HCEC 1CT (cell line): Measurements from ENCODE around the gene FOXF2.

ENCODE experiments used
- DNase-seq: peaks from one replicate; pipeline ENCODE4 v3.0.0-alpha.2; 2017

The FOXF2 gene

GRCh38 chr6:1392813-1393640, 3.7 kb downstream of the FOXF2 start:
- DNase-seq: no peak

GRCh38 chr6:1393641-1394283, 4.4 kb downstream of the FOXF2 start:
- DNase-seq: no peak

GRCh38 chr6:1394514-1395463, 5.4 kb downstream of the FOXF2 start:
- no peak for DNase-seq

DNA sequence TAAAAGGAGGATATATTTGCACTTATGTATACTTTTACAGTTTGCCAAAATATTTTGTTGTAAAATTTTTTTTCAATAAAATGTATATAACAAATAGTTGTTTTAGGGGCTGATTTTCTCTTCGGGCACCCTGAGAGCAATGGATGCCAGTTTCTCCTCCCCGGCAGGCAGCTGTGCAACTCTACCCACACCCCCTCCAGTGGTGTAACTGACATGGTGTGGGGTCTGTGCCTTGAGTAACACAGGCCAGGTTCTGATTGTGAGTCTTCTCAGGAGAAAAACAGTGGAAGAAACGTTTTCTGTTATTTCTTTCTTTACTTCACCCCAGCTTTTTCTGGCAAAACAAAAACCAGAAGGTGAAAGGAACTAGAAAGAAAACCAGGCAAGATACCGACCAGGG, 6.1 kb downstream of the FOXF2 start:
- no peak for DNase-seq

DNA sequence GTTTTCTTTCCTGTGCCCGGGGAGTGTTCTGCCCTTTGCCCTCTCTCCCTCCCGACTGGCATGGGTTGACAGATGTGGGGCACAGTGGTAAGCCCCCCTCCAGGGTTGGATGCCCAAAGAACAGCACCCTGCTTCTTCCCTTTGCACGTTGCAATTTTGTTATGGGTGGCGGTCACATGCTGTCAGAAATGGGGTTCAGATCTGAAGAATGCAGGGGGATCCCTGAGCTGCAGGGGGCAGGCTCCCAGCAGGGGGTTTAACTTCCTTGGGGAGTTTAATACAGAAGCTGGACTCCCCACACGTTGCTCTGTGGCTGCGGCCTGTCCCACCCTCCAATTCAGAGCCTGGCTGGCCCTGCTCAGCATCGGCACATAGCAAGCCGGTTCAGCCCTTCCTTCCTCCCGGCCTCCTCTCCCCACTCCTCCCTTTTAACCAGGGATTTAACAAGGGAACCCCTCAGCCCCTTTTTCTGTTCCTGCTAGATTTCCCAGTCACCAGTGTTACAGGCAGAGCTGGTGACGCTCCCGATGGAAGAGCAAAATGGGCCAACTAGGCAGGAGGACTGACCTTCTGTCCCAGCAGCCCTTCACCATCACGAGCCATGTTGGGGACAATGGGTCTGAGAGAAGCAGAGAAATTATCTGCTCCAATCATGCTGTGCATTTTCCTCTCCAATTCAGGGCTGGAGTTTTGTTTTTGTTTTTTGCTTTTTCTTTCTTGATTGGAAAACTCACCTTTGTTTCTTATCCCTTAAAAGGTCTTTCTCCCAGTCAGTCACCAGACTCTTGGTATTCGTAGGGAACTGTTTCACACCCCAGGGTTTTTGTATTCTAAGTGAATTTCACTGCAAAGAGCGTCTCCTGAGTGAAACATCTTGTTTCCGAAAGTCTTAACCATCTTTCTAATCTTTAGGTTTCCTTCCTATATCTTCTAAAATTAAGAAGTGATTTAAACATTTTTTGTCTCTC, 6.8 kb downstream of the FOXF2 start:
- DNase-seq: no peak

DNA sequence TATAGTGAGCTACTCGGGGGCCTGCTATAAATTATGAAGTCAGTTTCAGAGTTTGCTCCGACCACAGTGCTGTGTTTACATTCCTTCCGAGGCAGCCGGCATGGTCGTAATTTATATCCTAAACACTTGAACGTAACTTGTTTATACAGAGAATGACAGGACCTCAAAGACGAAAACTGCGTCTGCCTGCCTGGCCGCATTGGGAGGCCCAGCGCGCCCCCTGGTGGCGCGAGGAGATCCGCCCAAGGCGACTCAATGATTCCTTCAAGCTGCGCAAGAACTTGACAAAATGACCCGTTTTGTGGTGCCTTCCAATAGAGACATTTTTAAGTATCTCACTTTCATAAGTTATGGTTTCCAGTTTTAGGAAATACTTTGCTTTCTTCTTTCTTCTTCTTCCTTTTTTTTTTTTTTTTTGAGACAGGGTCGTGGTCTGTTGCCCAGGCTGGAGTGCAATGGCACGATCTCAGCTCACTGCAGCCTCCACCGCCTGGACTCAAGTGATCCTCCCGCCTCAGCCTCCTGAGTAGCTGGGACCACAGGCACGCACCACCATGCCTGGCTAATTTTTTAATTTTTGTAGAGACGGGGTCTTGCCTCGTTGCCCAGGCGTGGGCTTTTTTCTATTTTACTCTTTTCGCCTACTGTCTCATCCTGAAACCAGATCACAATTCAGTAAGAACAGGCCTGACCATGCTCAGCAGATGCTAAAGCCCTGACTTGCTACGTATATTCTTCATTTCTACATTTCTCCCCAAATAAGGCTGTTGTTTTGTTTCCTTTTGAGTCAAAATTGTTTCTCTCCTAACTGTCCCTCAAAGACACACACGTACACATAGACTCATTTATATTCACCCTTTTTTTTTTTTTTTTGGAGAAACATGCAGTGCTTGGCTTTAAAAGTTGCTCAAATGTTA, 7.8 kb downstream of the FOXF2 start:
- peak; percentile 89 for DNase-seq

DNA sequence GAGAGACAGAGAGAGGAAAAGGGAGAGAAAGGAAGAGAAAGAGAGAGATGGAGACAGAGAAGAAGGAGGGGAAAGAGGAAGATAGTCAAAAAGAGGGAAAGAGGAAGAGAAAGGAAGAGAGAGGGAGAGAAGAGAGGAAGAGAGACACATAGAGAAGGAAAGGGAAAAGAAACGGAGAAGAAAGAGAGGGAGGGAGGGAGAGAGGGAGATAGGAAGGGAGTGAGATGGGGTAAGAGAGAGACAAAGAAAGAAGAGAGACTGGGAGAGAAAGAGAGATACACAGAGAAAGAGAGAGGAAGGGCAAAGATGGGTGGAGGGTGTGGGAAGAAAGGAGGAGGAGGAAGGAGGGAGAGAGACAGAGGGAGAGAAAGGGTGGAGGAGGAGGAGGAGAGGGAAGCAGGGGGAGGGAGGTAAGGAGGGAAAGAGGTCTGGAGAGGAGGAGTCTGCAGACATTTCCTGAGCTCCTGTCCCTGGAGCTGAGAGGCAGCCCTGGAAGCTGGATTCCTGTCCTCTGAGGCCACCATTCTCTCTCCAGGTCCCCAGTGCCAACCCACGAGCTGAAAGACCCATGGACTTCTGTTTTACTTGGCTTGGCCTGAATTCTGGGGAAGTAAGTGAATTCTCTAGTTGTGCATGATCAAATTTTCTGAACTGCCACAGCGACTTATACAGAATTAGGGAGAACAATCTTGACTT, 9.9 kb downstream of the FOXF2 start:
- no peak for DNase-seq

DNA sequence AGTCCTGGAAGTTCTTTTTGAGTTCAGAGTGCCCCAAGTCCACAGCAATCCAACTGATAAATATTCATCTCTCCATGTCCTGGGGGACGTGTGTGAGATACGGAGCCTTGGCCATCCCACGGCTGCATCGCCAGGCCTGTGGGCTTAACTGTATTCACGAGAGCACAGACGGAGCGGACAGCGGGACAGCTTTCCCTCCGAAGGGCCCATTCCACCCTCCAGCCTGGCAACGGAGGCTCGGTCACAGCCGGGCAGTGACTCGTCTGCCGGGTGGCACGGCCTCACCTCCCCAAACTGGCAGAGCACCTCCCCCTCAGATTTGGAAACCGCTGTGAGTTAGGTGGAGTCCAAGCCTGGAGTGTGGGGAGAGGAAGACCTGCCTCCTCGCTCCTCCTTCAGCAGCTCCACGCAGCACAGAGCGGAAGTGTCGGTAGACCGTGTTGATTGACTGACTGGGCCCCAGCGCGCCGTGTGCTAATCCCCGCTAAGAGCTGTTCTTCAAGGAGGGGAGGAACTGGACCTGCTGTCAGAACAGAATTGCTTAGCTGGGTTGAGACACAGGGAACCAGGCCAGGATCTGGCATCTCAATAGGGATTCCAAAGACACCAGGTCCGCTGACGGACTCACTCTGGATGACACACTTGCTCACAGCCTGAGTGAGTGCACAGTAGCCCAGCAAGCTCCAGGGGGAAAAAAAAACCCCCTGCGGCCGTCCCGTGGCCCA, 10.9 kb downstream of the FOXF2 start:
- no peak for DNase-seq

DNA sequence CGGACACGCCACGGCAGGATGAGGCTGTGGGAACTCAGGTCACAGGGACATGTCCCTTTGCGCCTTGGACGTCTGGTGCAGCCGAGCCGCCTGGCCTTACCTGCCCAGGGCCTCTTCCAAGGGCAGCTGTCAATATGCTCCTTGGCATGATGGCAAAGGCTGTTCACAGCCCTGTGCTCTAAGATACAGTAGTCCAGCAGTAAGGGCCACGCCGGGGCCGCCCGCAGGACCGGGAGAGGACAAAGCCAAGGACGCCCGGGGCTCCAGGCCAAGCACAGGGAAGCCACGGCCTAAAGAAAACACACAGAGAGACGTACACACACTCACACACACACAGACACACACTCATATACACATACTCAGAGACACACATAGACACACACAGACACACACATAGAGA, 13.0 kb downstream of the FOXF2 start:
- DNase-seq: no peak

- no peak for DNase-seq
These were observed 13.5 kb downstream of the FOXF2 start for GRCh38 chr6:1402868-1403267.

GRCh38 chr6:1403851-1404712, 14.7 kb downstream of the FOXF2 start:
- peak; percentile 35 for DNase-seq

DNA sequence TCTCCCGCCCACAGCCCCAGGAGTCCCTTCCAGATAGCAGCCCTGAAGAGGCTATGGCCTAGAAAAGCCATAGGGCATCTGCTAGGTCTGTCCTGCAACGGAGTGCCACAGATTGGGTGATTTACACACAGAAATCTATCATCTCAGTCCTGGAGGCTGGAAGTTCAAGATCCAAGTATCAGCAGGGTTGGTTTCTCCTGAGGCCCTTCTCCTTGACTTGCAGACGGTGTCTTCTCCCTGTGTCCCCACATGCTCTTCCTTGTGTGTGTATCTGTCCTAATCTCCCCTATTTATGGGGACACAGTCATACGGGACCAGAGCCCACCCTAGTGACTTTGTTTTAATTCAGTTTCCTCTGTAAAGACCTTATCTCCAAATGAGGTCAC, 15.3 kb downstream of the FOXF2 start:
- no peak for DNase-seq

DNA sequence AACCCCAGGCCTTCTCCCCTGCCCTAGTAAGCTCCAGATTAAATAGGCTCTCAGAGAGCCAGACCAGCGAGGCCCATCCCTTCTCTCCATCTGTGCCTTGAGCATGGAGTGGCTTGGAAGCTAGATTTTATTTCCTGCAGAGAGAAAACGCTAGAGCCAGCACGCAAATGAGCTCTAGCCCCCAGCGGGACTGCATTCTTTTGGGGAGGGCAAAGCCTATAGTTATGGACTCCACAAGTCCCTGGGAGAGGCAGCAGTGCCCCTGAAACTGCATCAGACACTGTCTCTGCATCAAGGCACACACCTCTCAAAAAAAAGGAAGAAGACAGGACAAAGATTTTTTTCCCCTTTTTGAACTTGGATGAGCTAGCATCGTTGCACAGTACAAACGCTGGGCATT, 15.8 kb downstream of the FOXF2 start:
- no peak for DNase-seq

DNA sequence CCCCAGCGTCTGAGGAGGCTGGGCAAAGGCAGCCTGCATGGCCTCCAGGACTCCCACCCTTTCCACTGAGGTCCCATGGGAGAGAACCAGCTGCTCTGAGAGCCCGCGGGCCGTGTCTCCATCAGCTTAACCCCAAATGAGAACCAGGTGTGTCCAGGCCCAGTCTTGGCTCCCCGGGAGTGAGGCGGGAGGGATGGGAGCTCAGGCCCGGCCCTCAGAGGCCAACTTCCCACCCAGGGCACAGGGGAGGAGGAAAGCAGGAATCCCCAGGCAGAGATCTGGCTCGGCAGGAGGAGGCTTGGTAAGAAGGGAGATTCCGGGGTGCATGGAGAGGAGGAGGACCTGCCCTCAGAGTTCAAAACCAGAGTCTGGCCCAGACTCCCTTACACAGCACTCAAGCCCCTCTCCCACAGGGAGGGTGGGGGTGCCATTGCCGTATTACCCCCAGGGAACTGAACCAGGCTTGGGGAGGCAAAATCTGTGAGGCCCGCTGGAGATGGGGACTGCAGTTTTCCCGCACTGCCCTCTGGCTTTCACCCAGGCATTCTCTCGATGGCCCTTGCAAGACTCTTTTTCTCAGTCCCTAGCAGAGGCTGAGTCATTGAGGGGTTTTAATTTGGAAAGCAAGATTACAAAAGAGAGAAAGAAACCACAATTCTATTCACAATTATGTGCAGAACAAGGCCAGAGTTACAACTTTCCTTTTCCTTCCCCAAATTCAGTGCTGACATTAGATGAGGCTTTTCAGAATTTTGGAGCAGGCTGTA, 17.1 kb downstream of the FOXF2 start:
- DNase-seq: no peak

DNA sequence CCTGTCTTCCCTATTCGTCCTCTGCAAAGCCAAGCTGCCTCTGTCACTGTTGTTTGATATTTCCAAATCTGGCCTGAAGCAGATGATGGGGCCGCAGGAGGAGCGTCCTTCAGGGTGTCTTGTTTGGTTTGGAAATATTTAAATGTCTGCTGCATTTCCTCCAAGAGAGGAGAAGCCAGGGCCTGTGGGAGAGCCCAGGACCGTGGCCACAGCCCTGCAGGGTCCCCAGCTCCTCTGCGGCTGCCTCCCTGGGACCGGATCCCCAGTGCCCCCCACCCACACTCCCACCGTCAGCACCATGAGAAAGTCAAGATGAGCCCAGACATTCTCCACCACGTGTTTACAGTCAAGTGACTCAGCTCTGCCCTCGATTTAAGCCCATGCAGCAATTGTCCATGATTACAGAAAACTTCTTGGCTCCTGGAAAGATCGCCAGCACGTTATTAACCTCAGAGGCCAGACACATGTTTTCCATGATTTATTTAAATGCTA, 18.2 kb downstream of the FOXF2 start:
- no peak for DNase-seq

DNA sequence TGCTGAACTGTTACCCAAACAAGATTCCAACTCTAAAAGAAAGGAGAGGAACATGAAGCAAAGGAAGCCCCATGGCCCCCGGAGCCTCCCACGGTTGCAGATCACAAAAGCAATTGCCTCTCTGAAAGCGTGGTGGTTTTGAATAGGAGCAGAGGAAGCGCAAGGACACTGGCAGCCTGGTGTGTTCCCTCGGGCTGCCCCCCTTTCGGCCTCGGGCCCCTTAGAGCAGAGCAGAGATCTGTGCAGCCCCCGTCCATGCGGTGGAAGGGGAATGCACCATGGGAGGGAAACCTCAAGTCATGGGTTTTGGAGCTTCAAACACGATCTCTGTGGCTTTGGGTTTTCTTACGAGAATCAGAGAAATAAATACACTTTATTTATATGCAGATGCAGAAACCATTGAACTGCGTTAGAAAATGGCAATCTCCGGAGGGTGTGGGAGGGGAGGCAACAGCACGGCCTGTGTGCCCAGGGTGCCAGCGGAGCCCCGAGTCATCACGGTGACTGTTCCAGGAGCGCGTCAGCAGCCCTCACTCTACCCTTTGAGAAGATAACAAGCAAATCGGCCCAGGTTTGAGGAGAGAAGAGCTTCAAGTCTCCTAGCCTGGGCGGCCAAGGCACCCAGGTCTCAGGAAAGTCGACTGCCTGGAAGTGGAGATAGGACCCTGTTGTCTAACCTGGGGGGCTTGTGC, 20.5 kb downstream of the FOXF2 start:
- DNase-seq: no peak

DNA sequence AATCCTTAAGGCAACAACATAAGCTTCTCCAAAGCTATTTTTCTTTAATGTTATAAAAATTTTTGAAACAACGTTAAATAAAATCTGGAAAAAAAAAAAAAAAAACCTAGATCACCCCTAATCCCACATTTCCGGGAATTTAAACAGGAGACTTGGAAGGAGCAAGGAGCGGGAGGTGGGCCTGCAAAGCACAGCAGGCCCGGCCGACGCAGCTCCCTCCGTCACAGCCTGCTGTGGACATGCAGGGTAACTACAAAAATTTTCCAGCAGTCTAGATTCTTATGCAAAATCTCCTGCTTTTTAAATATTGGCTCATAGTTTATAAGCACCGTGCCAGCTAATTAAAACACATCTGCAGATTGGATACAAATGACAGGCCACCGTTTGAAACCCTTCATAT, 23.5 kb downstream of the FOXF2 start:
- DNase-seq: no peak
